Hepatocyte (in vitro differentiated cells): ENCODE results near the gene HAND2.

Experiments used
- CTCF ChIP-seq: fragments of 200-600 bp; sonication (generic); IDR thresholded peaks from 2 replicates; pipeline ENCODE4 v1.5.1; 2016; ENCODE audit warnings: antibody characterized with exemption, mild to moderate bottlenecking; ENCODE audit not compliant: poor library complexity
- EZH2 ChIP-seq: fragments of 200-600 bp; sonication (generic); IDR thresholded peaks from 2 replicates; pipeline ENCODE4 v1.6.1; 2016; ENCODE audit warnings: antibody characterized with exemption, mild to moderate bottlenecking, borderline replicate concordance

GRCh38 chr4:173490817-173491528 is 39.1 kb downstream of the HAND2 start:
- TF ChIP-seq EZH2, result no peak
- TF ChIP-seq CTCF, result no peak
